ENCODE results near the gene PPP2R3B.

GRCh38 chrX:413322-414201, 26.9 kb upstream of the PPP2R3B start:
- TF ChIP-seq, protein P1, sequence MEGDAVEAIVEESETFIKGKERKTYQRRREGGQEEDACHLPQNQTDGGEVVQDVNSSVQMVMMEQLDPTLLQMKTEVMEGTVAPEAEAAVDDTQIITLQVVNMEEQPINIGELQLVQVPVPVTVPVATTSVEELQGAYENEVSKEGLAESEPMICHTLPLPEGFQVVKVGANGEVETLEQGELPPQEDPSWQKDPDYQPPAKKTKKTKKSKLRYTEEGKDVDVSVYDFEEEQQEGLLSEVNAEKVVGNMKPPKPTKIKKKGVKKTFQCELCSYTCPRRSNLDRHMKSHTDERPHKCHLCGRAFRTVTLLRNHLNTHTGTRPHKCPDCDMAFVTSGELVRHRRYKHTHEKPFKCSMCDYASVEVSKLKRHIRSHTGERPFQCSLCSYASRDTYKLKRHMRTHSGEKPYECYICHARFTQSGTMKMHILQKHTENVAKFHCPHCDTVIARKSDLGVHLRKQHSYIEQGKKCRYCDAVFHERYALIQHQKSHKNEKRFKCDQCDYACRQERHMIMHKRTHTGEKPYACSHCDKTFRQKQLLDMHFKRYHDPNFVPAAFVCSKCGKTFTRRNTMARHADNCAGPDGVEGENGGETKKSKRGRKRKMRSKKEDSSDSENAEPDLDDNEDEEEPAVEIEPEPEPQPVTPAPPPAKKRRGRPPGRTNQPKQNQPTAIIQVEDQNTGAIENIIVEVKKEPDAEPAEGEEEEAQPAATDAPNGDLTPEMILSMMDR (IDR thresholded peaks at IDR 0.05), result no peak
- no peak for TF ChIP-seq POLR2A (IDR thresholded peaks at IDR 0.05)

All from right lobe of liver (tissue), 4 donors.